Thymus (tissue), 11 donors: Measurements from ENCODE around the gene CDC25A. TPM values are rescaled to one million over a fixed set of nuclear protein-coding genes. Genes with fewer than 3 reads are reported as not detected.
A peak's percentile ranks its signal among the peaks of the same experiment; 100 is the strongest.

ENCODE experiments used
- DNase-seq, 9 donors: peaks; one replicate each; pipeline ENCODE4 v3.0.0-alpha.2; 2013; ENCODE audit warnings: low spot score in 9 of 9, low read depth in 6 of 9, missing footprints in 1 of 9
- H3K27ac ChIP-seq, 2 donors: one replicate each; pipeline ENCODE4 v1.5.1; 2013; ENCODE audit warnings: control low read depth in 1 of 2, low read depth in 1 of 2, low read length in 1 of 2, mild to moderate bottlenecking in 1 of 2, moderate library complexity in 1 of 2
- H3K27me3 ChIP-seq, 2 donors: one replicate each; pipeline ENCODE4 v1.5.1; 2013; ENCODE audit warnings: low read length in 1 of 2; ENCODE audit not compliant: control insufficient read depth in 2 of 2, insufficient read depth in 1 of 2
- H3K36me3 ChIP-seq, 2 donors: one replicate each; pipeline ENCODE4 v1.5.1; 2013; ENCODE audit warnings: low read length in 1 of 2, mild to moderate bottlenecking in 1 of 2, moderate library complexity in 1 of 2; ENCODE audit not compliant: control insufficient read depth in 2 of 2, insufficient read depth in 2 of 2
- H3K4me1 ChIP-seq, 2 donors: one replicate each; pipeline ENCODE4 v1.5.1; 2013; ENCODE audit warnings: low read length in 2 of 2; ENCODE audit not compliant: control insufficient read depth in 2 of 2, insufficient read depth in 2 of 2
- H3K4me3 ChIP-seq, 2 donors: one replicate each; pipeline ENCODE4 v1.5.1; 2013; ENCODE audit warnings: low read length in 2 of 2, control low read depth in 1 of 2, mild to moderate bottlenecking in 1 of 2
- H3K9me3 ChIP-seq, 2 donors: one replicate each; pipeline ENCODE4 v1.5.1; 2013; ENCODE audit warnings: low read length in 1 of 2, mild to moderate bottlenecking in 1 of 2; ENCODE audit not compliant: control insufficient read depth in 2 of 2, insufficient read depth in 1 of 2
- WGBS: extraction: QIAGEN DNeasy Blood & Tissue Kit; methylation state at CpG from one replicate; pipeline ENCODE4 v1.1.7; 2013; 5-methylcytosine and 5-hydroxymethylcytosine counted together
- polyA plus RNA-seq: library from polyadenylated mRNA; stranded (reverse); fragments of 200-250 nt; gene quantifications from one replicate; pipeline ENCODE4 v1.2.3, GENCODE V29; 2013
- total RNA-seq: library from RNA; stranded (reverse); fragments of 120-200 nt; gene quantifications from one replicate; pipeline ENCODE4 v1.2.4, GENCODE V29; 2013
- donor health status: healthy.

The CDC25A gene
- total and polyA plus RNA-seq, 2 donors: 0.71 to 17.2 TPM

DNA sequence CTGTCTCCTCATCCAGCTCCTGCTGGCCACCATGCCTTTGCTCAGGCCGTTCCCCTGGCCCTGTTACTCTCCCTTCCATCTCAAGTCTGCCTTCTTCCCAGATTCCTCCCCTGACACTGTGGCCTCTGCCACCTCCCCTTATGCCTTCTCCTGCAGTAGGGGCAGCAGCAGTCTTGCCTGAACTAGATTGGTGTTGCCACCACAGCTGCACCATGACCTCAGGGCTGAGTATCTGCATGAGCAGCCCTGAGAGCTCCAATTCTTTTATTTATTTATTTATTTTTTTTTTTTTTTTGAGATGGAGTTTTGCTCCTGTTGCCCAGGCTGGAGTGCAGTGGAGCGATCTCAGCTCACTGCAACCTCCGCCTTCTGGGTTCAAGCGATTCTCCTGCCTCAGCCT lies 21.2 kb upstream of the CDC25A start:
- H3K4me3 ChIP-seq: no peak overlapping the region
- no peaks in the 10 kb centered on the region for H3K27me3 ChIP-seq
- H3K36me3 ChIP-seq: no peaks in the 10 kb centered on the region
- no peaks in the 10 kb centered on the region for H3K4me1 ChIP-seq
- H3K9me3 ChIP-seq: no peaks in the 10 kb centered on the region
- H3K27ac ChIP-seq: no peak overlapping the region
- no peak for DNase-seq
- 95% methylated on average over 4 of the region's 4 CpGs for WGBS

DNA sequence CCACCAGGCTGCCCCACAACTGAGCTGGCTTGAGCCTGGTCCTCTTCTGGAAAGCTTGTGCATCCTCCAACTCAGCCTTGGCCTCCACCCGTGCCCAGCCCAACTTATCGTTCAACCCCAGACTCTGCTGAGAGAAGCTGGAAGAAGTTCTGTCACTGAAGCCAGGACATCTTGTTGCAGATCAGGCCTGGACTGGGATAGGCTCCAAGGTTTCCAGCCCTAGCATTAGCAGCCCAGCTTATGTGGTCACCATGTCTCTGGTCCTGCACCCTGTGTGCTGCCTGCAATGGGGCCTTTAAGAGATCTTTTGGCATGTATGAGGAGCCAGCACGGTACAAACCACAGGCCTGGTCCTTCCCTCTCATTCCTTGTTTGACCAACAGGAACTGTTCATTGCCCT lies 19.9 kb upstream of the CDC25A start:
- H3K36me3 ChIP-seq: no peaks in the 10 kb centered on the region
- 97% methylated on average over 3 of the region's 3 CpGs for WGBS
- H3K4me1 ChIP-seq: no peaks in the 10 kb centered on the region
- no peaks in the 10 kb centered on the region for H3K27me3 ChIP-seq
- DNase-seq: no peak
- no peaks in the 10 kb centered on the region for H3K9me3 ChIP-seq
- no peak overlapping the region for H3K4me3 ChIP-seq
- no peak overlapping the region for H3K27ac ChIP-seq

DNA sequence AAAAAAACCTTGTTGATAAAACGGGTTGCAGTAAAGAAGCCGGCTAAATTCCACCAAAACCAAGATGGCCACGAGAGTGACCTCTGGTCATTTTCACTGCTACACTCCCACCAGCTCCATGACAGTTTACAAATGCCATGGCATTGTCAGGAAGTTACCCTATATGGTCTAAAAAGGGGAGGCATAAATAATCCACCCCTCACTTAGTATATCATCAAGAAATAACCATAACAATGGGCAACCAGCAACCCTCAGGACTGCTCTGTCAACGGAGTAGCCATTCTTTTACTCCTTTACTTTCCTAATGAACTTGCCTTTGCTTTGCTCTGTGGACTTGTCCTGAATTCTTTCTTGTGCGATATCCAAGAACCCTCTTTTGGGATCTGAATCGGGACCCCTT lies 14.4 kb upstream of the CDC25A start:
- no peak for DNase-seq
- H3K27ac ChIP-seq: no peak overlapping the region
- no peak overlapping the region for H3K4me3 ChIP-seq
- no peaks in the 10 kb centered on the region for H3K27me3 ChIP-seq
- no peaks in the 10 kb centered on the region for H3K36me3 ChIP-seq
- no peaks in the 10 kb centered on the region for H3K4me1 ChIP-seq
- WGBS: 80% methylated on average over 6 of the region's 6 CpGs
- no peaks in the 10 kb centered on the region for H3K9me3 ChIP-seq

DNA sequence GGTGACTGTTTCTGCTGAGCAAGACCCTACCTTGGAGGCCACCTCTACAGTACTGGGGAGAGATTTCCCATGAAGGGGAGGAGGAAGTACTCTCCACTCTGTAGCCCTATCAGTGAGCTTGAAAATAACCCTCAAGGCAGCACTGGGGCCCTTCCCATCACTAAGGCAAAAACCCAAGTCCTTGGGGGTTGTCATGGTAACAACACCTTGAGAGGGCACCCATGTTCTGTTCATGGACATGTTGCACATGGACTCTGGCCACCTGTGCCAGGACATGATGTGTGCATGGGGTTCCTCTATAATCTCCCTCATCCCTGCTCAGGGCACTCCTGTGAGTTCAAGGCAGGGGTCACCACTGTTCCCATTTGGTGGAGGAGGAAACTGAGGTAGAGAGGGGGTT lies 10.9 kb upstream of the CDC25A start:
- H3K36me3 ChIP-seq: no peaks in the 10 kb centered on the region
- no peak overlapping the region for H3K4me3 ChIP-seq
- no peaks in the 10 kb centered on the region for H3K9me3 ChIP-seq
- H3K4me1 ChIP-seq: peaks cover 0 to 10% of the 10 kb centered on the region in 2 donors
- DNase-seq: no peak
- H3K27ac ChIP-seq: no peak overlapping the region
- peaks cover 0 to under 1% of the 10 kb centered on the region in 2 donors for H3K27me3 ChIP-seq

DNA sequence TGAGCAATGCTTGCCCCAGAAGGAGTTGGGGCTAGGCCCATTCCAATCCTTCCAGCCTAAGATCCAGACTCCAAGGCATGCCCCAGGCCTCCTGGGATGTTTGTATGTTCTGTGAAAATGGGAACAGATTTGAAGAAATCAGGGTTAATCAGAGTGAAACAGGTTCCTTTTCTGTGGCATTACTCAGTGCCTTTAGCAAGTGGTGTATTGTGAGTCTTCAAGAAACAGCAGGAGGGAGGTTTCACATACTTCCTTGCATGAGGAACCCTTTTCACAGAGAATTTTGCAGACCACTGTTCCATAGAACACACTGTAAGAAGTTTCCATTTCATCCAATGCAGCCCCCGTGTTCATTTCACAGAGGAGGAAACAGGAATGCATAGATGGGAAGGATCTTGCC lies 8.4 kb upstream of the CDC25A start:
- no peak overlapping the region for H3K4me3 ChIP-seq
- no peak for DNase-seq
- peaks cover 0 to 10% of the 10 kb centered on the region in 2 donors for H3K4me1 ChIP-seq
- no peak overlapping the region for H3K27ac ChIP-seq
- H3K27me3 ChIP-seq: peaks cover 0 to 4% of the 10 kb centered on the region in 2 donors
- H3K9me3 ChIP-seq: no peaks in the 10 kb centered on the region
- 91% methylated on average over 1 of the region's 1 CpG for WGBS
- no peaks in the 10 kb centered on the region for H3K36me3 ChIP-seq

DNA sequence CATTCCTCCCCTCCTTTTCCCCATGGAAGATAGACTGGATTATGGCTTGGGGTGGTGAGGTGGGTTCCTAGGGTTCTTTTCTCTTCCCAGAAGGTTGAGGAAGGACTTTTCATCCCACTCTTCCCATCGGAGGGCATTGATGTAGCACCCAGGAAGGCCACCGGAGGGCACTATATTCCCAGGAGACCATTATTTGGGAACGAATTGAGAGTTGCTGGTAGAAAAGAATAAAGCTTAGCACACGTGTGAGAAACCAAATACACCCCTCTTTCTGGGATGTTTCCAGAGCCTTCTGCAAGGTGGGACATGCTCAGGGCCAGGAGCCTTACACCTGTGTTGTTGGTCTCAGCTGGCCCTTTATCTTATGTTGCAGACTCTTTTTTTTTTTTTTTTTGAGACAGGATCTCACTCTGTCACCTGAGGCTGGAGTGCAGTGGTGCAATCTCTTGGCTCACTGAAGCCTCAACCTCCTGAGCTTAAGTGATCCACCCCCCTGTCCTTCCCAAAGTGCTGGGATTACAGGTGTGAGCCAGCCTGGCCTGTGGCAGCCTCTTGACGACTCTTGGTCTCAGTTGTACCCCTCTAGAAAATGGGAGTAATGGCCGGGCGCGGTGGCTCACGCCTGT lies 6.3 kb upstream of the CDC25A start:
- no peak overlapping the region for H3K27ac ChIP-seq
- H3K4me3 ChIP-seq: no peak overlapping the region
- H3K27me3 ChIP-seq: peaks cover 0 to 4% of the 10 kb centered on the region in 2 donors
- H3K9me3 ChIP-seq: no peaks in the 10 kb centered on the region
- H3K36me3 ChIP-seq: no peaks in the 10 kb centered on the region
- WGBS: 54% methylated on average over 9 of the region's 9 CpGs
- DNase-seq: peak in 7 of 9 donors; percentile 9 to 47 (median 19)
- H3K4me1 ChIP-seq: peaks cover 0 to 10% of the 10 kb centered on the region in 2 donors

DNA sequence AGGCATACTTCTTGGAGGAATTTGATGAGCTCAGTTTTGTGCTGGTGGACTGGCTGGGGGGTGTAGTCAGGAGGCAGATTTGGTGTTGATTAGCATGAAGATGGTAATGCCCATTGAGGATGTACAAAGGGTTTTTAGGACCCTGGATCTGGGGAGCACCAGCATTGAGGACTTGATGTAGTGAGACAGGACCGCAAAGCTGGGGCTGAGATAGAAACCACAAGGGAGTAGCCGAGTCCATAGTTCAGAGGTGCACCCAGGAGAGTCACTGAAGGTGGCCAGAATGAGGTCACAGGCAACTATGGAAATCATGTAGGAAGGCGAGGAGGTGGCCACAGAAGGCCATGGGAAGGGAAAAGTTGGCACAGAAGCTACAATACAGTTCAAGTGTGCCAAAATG lies 2.7 kb upstream of the CDC25A start:
- no peak overlapping the region for H3K27ac ChIP-seq
- peaks cover 13 to 25% of the 10 kb centered on the region in 2 donors for H3K4me1 ChIP-seq
- no peak overlapping the region for H3K4me3 ChIP-seq
- DNase-seq: no peak
- H3K27me3 ChIP-seq: peaks cover 0 to 4% of the 10 kb centered on the region in 2 donors
- no peaks in the 10 kb centered on the region for H3K9me3 ChIP-seq
- WGBS: 95% methylated on average over 3 of the region's 3 CpGs
- H3K36me3 ChIP-seq: peaks cover 0 to 3% of the 10 kb centered on the region in 2 donors

DNA sequence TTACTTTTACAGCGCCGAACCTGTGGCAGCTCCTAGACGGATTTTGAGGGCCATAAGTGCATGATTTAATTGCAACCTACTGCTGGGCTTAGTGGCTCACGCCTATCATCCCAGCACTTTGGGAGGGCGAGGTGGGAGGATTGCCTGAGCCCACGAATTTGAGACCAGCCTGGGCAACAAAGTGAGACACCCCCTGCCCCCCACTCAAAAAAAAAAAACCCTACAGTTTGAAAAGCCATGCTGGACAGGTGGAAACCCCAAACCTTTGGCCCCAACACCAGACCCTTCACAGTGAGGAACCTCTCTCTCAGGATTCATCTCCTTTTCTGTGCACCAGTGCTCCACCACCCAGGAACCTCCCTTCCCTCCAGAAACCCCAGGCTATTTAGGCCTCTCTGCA lies 1.1 kb upstream of the CDC25A start:
- no peak overlapping the region for H3K27ac ChIP-seq
- H3K4me3 ChIP-seq: no peak overlapping the region
- no peak for DNase-seq
- H3K36me3 ChIP-seq: peaks cover 7 to 13% of the 10 kb centered on the region in 2 donors
- WGBS: 99% methylated on average over 6 of the region's 6 CpGs
- no peaks in the 10 kb centered on the region for H3K9me3 ChIP-seq
- peaks cover 15 to 20% of the 10 kb centered on the region in 2 donors for H3K4me1 ChIP-seq
- peaks cover 0 to 4% of the 10 kb centered on the region in 2 donors for H3K27me3 ChIP-seq

DNA sequence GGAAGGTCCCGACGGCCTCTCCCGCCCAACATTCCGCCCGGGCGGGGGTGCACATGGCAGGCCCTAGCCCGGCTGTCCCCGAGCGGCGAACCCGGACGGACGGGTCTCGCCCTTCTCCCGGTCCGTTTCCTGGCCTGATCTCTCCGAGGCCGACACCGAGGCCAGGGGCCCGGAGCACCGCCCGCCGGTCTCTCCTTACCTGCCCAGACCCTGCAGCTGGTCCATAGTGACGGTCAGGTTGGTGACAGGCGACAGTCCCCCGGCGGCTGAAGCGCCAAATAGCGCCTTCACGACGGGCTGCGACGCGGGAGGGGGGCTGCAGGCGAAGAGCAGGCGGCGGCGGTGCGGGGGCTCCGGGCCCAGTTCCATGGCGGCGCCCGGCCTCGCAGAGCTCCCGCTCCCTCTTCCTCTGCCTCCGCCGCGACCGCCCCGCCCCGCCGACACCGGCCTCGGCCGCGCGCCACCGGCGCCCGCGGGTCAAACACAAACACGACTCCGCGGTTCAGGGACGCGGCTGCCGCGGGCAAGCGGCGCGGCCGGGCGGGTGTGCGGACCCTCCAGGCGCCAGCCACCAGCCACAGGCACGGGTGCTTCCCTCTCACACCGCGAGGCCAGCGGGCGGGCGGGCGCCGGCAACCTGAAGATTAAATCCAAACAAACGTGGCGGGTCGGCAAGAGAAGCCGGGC lies 495 bp downstream of the CDC25A start:
- Histone ChIP-seq H3K27me3 (no peaks in the 10 kb centered on the region), H3K36me3 (peaks cover 7 to 29% of the 10 kb centered on the region in 2 donors), H3K4me1 (peaks cover 15 to 19% of the 10 kb centered on the region in 2 donors), H3K9me3 (no peaks in the 10 kb centered on the region), H3K27ac (peak overlapping the region; percentile 21 to 56), H3K4me3 (peak overlapping the region; percentile 69 to 78)
- WGBS: under 1% methylated on average over 87 of the region's 87 CpGs
- peak in 2 of 9 donors; percentile 5 to 10 for DNase-seq
